IPS-NIHi7 (cell line): ENCODE data around the gene SUCO.
"Not testable (repeated sequence)": the region's sequence is repeated elsewhere in the genome, so short reads cannot be mapped to it uniquely, and the experiment has no call there.

ENCODE experiments used
- DNase-seq: peaks from one replicate; pipeline ENCODE4 v3.0.0; 2012; ENCODE audit warnings: mixed read lengths; ENCODE audit errors: extremely low spot score

Gene SUCO

GRCh38 chr1:172532700-172533512 is at the start of gene SUCO:
TSS of gene SUCO (plus strand) at chr1:172533150. CDS start at chr1:172533436, 286 bp downstream.
- DNase-seq, result peak; percentile 96

GRCh38 chr1:172483448-172483847 is 49.5 kb upstream of the SUCO start:
- DNase-seq, result no peak

- DNase-seq, result no peak
Measured at GRCh38 chr1:172484252-172484651, 48.7 kb upstream of the SUCO start.

GRCh38 chr1:172485626-172486025 is 47.3 kb upstream of the SUCO start:
- DNase-seq, result no peak

GRCh38 chr1:172486805-172487454 is 46.0 kb upstream of the SUCO start:
- DNase-seq, result no peak

- DNase-seq, result no peak
Measured at GRCh38 chr1:172487550-172487949, 45.4 kb upstream of the SUCO start.

- DNase-seq, result no peak
Measured at GRCh38 chr1:172488393-172488792, 44.6 kb upstream of the SUCO start.

- no peak for DNase-seq
Measured at GRCh38 chr1:172489847-172490246, 43.1 kb upstream of the SUCO start.

GRCh38 chr1:172492421-172492820 is 40.5 kb upstream of the SUCO start:
- DNase-seq, result no peak

GRCh38 chr1:172494166-172494565 is 38.8 kb upstream of the SUCO start:
- DNase-seq, result no peak

- not testable (repeated sequence) for DNase-seq
Measured at GRCh38 chr1:172496127-172496526, 36.8 kb upstream of the SUCO start.

- DNase-seq, result no peak
Measured at GRCh38 chr1:172496678-172497077, 36.3 kb upstream of the SUCO start.

GRCh38 chr1:172497230-172497629 is 35.7 kb upstream of the SUCO start:
- peak; percentile 71 for DNase-seq

- DNase-seq, result no peak
Measured at GRCh38 chr1:172498857-172499256, 34.1 kb upstream of the SUCO start.

GRCh38 chr1:172499636-172500141 is 33.3 kb upstream of the SUCO start:
- peak; percentile 16 for DNase-seq

GRCh38 chr1:172500207-172500606 is 32.7 kb upstream of the SUCO start:
- DNase-seq, result no peak

GRCh38 chr1:172507741-172508140 is 25.2 kb upstream of the SUCO start:
- no peak for DNase-seq

GRCh38 chr1:172510479-172510878 is 22.5 kb upstream of the SUCO start:
- DNase-seq, result no peak

GRCh38 chr1:172512591-172512990 is 20.4 kb upstream of the SUCO start:
- DNase-seq, result no peak

- DNase-seq, result no peak
Measured at GRCh38 chr1:172513479-172513878, 19.5 kb upstream of the SUCO start.

GRCh38 chr1:172514108-172514507 is 18.8 kb upstream of the SUCO start:
- no peak for DNase-seq

- no peak for DNase-seq
Measured at GRCh38 chr1:172515436-172515835, 17.5 kb upstream of the SUCO start.

GRCh38 chr1:172515927-172516326 is 17.0 kb upstream of the SUCO start:
- no peak for DNase-seq
